Stimulated activated CD4-positive, alpha-beta T cell treated with anti-CD3 and anti-CD28 coated beads, Interleukin-4, amount 100 ng/mL, for 1 hour (primary cell): Measurements from ENCODE around the gene EPB41L1.

Source experiments
- DNase-seq: peaks from one replicate; pipeline ENCODE4 v3.0.0-alpha.2; 2020

Gene EPB41L1

GRCh38 chr20:36199345-36200257 lies 45.1 kb downstream of the EPB41L1 start:
- peak; percentile 74 for DNase-seq

GRCh38 chr20:36200451-36200850 lies 45.9 kb downstream of the EPB41L1 start:
- no peak for DNase-seq

GRCh38 chr20:36201198-36201597 lies 46.7 kb downstream of the EPB41L1 start:
- no peak for DNase-seq

- peak; percentile 79 for DNase-seq
These were observed 48.4 kb downstream of the EPB41L1 start for GRCh38 chr20:36202891-36203338.

GRCh38 chr20:36203861-36204260 lies 49.3 kb downstream of the EPB41L1 start:
- DNase-seq = no peak

- DNase-seq = no peak
These were observed 50.5 kb downstream of the EPB41L1 start for GRCh38 chr20:36205026-36205425.

- no peak for DNase-seq
These were observed 51.5 kb downstream of the EPB41L1 start for GRCh38 chr20:36206068-36206467.

GRCh38 chr20:36206641-36207040 lies 52.1 kb downstream of the EPB41L1 start:
- DNase-seq = no peak

- no peak for DNase-seq
These were observed 53.1 kb downstream of the EPB41L1 start for GRCh38 chr20:36207602-36208001.

- DNase-seq = no peak
These were observed 53.7 kb downstream of the EPB41L1 start for GRCh38 chr20:36208257-36208656.

GRCh38 chr20:36210436-36211021 lies 56.0 kb downstream of the EPB41L1 start:
- DNase-seq = no peak

- no peak for DNase-seq
These were observed 58.8 kb downstream of the EPB41L1 start for GRCh38 chr20:36213362-36213761.

- DNase-seq = no peak
These were observed 60.2 kb downstream of the EPB41L1 start for GRCh38 chr20:36214684-36215256.

GRCh38 chr20:36215778-36216177 lies 61.2 kb downstream of the EPB41L1 start:
- DNase-seq = no peak

- DNase-seq = no peak
These were observed 61.9 kb downstream of the EPB41L1 start for GRCh38 chr20:36216314-36217025.

GRCh38 chr20:36217226-36217625 lies 62.7 kb downstream of the EPB41L1 start:
- DNase-seq = no peak

GRCh38 chr20:36218380-36219064 lies 64.0 kb downstream of the EPB41L1 start:
- DNase-seq = no peak

GRCh38 chr20:36219671-36220220 lies 65.2 kb downstream of the EPB41L1 start:
- DNase-seq = no peak

- DNase-seq = no peak
These were observed 71.1 kb downstream of the EPB41L1 start for GRCh38 chr20:36225666-36226065.

- no peak for DNase-seq
These were observed 74.2 kb downstream of the EPB41L1 start for GRCh38 chr20:36228770-36229169.

- no peak for DNase-seq
These were observed 75.5 kb downstream of the EPB41L1 start for GRCh38 chr20:36230019-36230418.

GRCh38 chr20:36231331-36231730 lies 76.8 kb downstream of the EPB41L1 start:
- DNase-seq = no peak
